Esophagus muscularis mucosa (tissue), 4 donors: ENCODE results near the gene FAM193A. TPM values are rescaled to one million over a fixed set of nuclear protein-coding genes. Genes with fewer than 3 reads are reported as not detected.

Experiments
- DNase-seq: peaks from one replicate; pipeline ENCODE4 v3.0.0-alpha.2; 2017; ENCODE audit errors: extremely low spot score
- H3K27ac ChIP-seq, 4 donors: fragments of 200-600 bp; sonication (generic); replicated peaks in 1 of 4; 1 replicate in 3 of 4; 2 replicates in 1 of 4; pipeline ENCODE4 v1.5.1; 2016 to 2019; ENCODE audit warnings: mild to moderate bottlenecking in 1 of 4
- H3K27me3 ChIP-seq, 4 donors: fragments of 200-600 bp; sonication (generic); one replicate each; pipeline versions ENCODE4 v1.5.1 to v1.6.0; 2016 to 2019
- H3K36me3 ChIP-seq, 4 donors: fragments of 200-600 bp; sonication (generic); one replicate each; pipeline ENCODE4 v1.5.1; 2016 to 2019
- H3K4me1 ChIP-seq, 4 donors: fragments of 200-600 bp; sonication (generic); one replicate each; pipeline ENCODE4 v1.5.1; 2016 to 2019
- H3K4me3 ChIP-seq, 4 donors: fragments of 200-600 bp; sonication (generic); 1 replicate in 2 of 4; 2 replicates in 2 of 4; pipeline ENCODE4 v1.5.1; 2016 to 2019; ENCODE audit warnings: mild to moderate bottlenecking in 4 of 4, moderate library complexity in 1 of 4
- H3K9me3 ChIP-seq, 4 donors: fragments of 200-600 bp; sonication (generic); 1 replicate in 3 of 4; 2 replicates in 1 of 4; pipeline ENCODE4 v1.5.1; 2016 to 2019
- CTCF ChIP-seq, 3 experiments: fragments of 200-600 bp in 2 of 3; fragments of 450-650 bp in 1 of 3; sonication (generic) in 2 of 3; IDR thresholded peaks; one replicate each; pipeline ENCODE4 v1.5.1; 2017 to 2019; ENCODE audit warnings: antibody characterized with exemption in 3 of 3, mild to moderate bottlenecking in 2 of 3, moderate library complexity in 1 of 3
- EP300 ChIP-seq: sonication (generic); formaldehyde crosslinking; IDR thresholded peaks from one replicate; pipeline ENCODE4 v1.6.1; 2017; ENCODE audit warnings: antibody characterized with exemption
- POLR2A ChIP-seq: fragments of 450-650 bp; IDR thresholded peaks from one replicate; pipeline ENCODE4 v1.6.1; 2017; ENCODE audit warnings: antibody characterized with exemption, moderate library complexity, mild to moderate bottlenecking, low read depth
- POLR2AphosphoS5 ChIP-seq, 2 donors: sonication (generic); formaldehyde crosslinking; IDR thresholded peaks; one replicate each; pipeline ENCODE4 v1.6.1; 2017; ENCODE audit warnings: antibody characterized with exemption in 2 of 2
- WGBS: methylation state at CpG from one replicate; pipeline ENCODE4 v1.1.5; 2018; 5-methylcytosine and 5-hydroxymethylcytosine counted together
- intact Hi-C: fragments of 100-400 bp; cut with DNase I; formaldehyde crosslinking; loops from one replicate; pipeline ENCODE4 v1.15.1; 2023
- total RNA-seq, 4 donors: library from RNA; depleted of rRNA; stranded (reverse); fragments of >200 nt; gene quantifications; one replicate each; pipeline versions ENCODE4 v1.1.0 to v1.2.1, GENCODE V29; 2016

The FAM193A gene
- total RNA-seq, 4 donors from 2014 or later = 20.0 to 30.6 (median 24.6) TPM

GRCh38 chr4:2686379-2687265 lies 150.2 kb downstream of the FAM193A start:
- Histone ChIP-seq H3K4me1 (peaks cover 0 to 17% (median 13%) of the 10 kb centered on the region in 4 donors), H3K27me3 (no peaks in the 10 kb centered on the region), H3K36me3 (peaks cover 23 to 70% (median 69%) of the 10 kb centered on the region in 4 donors), H3K9me3 (no peaks in the 10 kb centered on the region), H3K27ac (no peak overlapping the region), H3K4me3 (no peak overlapping the region)
- no peak for TF ChIP-seq EP300
- TF ChIP-seq POLR2AphosphoS5 (IDR thresholded peaks at IDR 0.05) = no peak
- TF ChIP-seq CTCF (IDR thresholded peaks at IDR 0.05) = no peak
- TF ChIP-seq POLR2A = no peak
- intact Hi-C loops = no loop called here
- WGBS = 84% methylated on average over 13 of the region's 13 CpGs
- no peak for DNase-seq

GRCh38 chr4:2688281-2688680 lies 151.8 kb downstream of the FAM193A start:
- H3K4me3 ChIP-seq = no peak overlapping the region
- H3K27ac ChIP-seq = no peak overlapping the region
- peaks cover 23 to 86% (median 82%) of the 10 kb centered on the region in 4 donors for H3K36me3 ChIP-seq
- DNase-seq = no peak
- peaks cover 0 to 11% (median 5%) of the 10 kb centered on the region in 4 donors for H3K4me1 ChIP-seq
- no peak for TF ChIP-seq CTCF (IDR thresholded peaks at IDR 0.05)
- TF ChIP-seq EP300 = no peak
- no peak for TF ChIP-seq POLR2AphosphoS5 (IDR thresholded peaks at IDR 0.05)
- TF ChIP-seq POLR2A = no peak
- WGBS = 95% methylated on average over 11 of the region's 11 CpGs
- intact Hi-C loops = no loop called here
- no peaks in the 10 kb centered on the region for H3K9me3 ChIP-seq
- H3K27me3 ChIP-seq = no peaks in the 10 kb centered on the region

- WGBS = 88% methylated on average over 4 of the region's 4 CpGs
- H3K36me3 ChIP-seq = peaks cover 27 to 88% (median 83%) of the 10 kb centered on the region in 4 donors
- H3K4me1 ChIP-seq = peaks cover 0 to 7% (median 2%) of the 10 kb centered on the region in 4 donors
- no peak overlapping the region for H3K4me3 ChIP-seq
- H3K27me3 ChIP-seq = no peaks in the 10 kb centered on the region
- TF ChIP-seq POLR2AphosphoS5 (IDR thresholded peaks at IDR 0.05) = no peak
- TF ChIP-seq CTCF (IDR thresholded peaks at IDR 0.05) = no peak
- no peak for TF ChIP-seq POLR2A
- no peak for TF ChIP-seq EP300
- intact Hi-C loops = no loop called here
- H3K9me3 ChIP-seq = no peaks in the 10 kb centered on the region
- DNase-seq = no peak
- no peak overlapping the region for H3K27ac ChIP-seq
Observed at GRCh38 chr4:2688697-2689096, 152.2 kb downstream of the FAM193A start.

- TF ChIP-seq POLR2AphosphoS5 (IDR thresholded peaks at IDR 0.05) (no peak), EP300 (no peak), POLR2A (no peak), CTCF (IDR thresholded peaks at IDR 0.05) (no peak)
- no peaks in the 10 kb centered on the region for H3K9me3 ChIP-seq
- WGBS = 74% methylated on average over 6 of the region's 6 CpGs
Observed at GRCh38 chr4:2689114-2689513, 152.7 kb downstream of the FAM193A start.

More at GRCh38 chr4:2689114-2689513, 152.7 kb downstream of the FAM193A start:
- intact Hi-C loops = no loop called here
- no peak for DNase-seq
- peaks cover 30 to 88% (median 83%) of the 10 kb centered on the region in 4 donors for H3K36me3 ChIP-seq
- H3K4me3 ChIP-seq = no peak overlapping the region
- H3K27ac ChIP-seq = no peak overlapping the region
- H3K27me3 ChIP-seq = no peaks in the 10 kb centered on the region
- peaks cover 0 to 5% (median 2%) of the 10 kb centered on the region in 4 donors for H3K4me1 ChIP-seq
